CD14-positive monocyte (primary cell): ENCODE measurements around the gene PRKN. TPM values are rescaled to one million over a fixed set of nuclear protein-coding genes. Genes with fewer than 3 reads are reported as not detected.

ENCODE experiments used
- DNase-seq, 3 donors: peaks; one replicate each; pipeline ENCODE4 v3.0.0-alpha.2; 2011 to 2022
- H2AFZ ChIP-seq: 2 replicates; pipeline ENCODE4 v1.6.0; 2012; ENCODE audit warnings: mild to moderate bottlenecking, low read depth, low read length, inconsistent platforms; ENCODE audit not compliant: insufficient read depth, poor library complexity, severe bottlenecking
- H3K27ac ChIP-seq, 2 donors: 1 replicate in 1 of 2; 2 replicates in 1 of 2; pipeline ENCODE4 v1.5.1; 2012 to 2013; ENCODE audit warnings: low read length in 2 of 2, control low read depth in 1 of 2, inconsistent platforms in 1 of 2, low read depth in 1 of 2, mild to moderate bottlenecking in 1 of 2
- H3K27me3 ChIP-seq, 2 donors: one replicate each; pipeline versions ENCODE4 v1.6.0 to v1.6.1; 2011 to 2013; ENCODE audit warnings: low read length in 2 of 2; ENCODE audit not compliant: control insufficient read depth in 2 of 2, insufficient read depth in 2 of 2
- H3K36me3 ChIP-seq, 2 donors: replicated peaks in 1 of 2; 1 replicate in 1 of 2; 2 replicates in 1 of 2; pipeline versions ENCODE4 v1.5.1 to v1.6.1; 2012 to 2013; ENCODE audit warnings: low read length in 2 of 2, control low read depth in 1 of 2, inconsistent platforms in 1 of 2, mild to moderate bottlenecking in 1 of 2; ENCODE audit not compliant: insufficient read depth in 2 of 2, control insufficient read depth in 1 of 2
- H3K4me1 ChIP-seq, 2 donors: 1 replicate in 1 of 2; 2 replicates in 1 of 2; pipeline versions ENCODE4 v1.5.1 to v1.6.1; 2012 to 2013; ENCODE audit warnings: low read length in 2 of 2, control low read depth in 1 of 2, inconsistent platforms in 1 of 2, mild to moderate bottlenecking in 1 of 2, moderate library complexity in 1 of 2; ENCODE audit not compliant: insufficient read depth in 2 of 2, control insufficient read depth in 1 of 2
- H3K4me2 ChIP-seq: replicated peaks from 2 replicates; pipeline ENCODE3; 2012; ENCODE audit warnings: low read length, moderate library complexity, mild to moderate bottlenecking; ENCODE audit not compliant: poor library complexity, severe bottlenecking; ENCODE audit errors: extremely low read depth
- H3K4me3 ChIP-seq, 3 experiments: fragments of 200-600 bp in 1 of 3; sonication (generic) in 1 of 3; replicated peaks in 1 of 3; 1 replicate in 2 of 3; 2 replicates in 1 of 3; pipeline ENCODE4 v1.5.1; 2011 to 2013; ENCODE audit warnings: low read length in 3 of 3, mild to moderate bottlenecking in 3 of 3, control low read depth in 2 of 3, low read depth in 2 of 3, inconsistent platforms in 1 of 3, moderate library complexity in 1 of 3
- H3K79me2 ChIP-seq: 2 replicates; pipeline ENCODE4 v1.6.0; 2012; ENCODE audit warnings: mild to moderate bottlenecking, control low read depth, inconsistent platforms, low read length, moderate library complexity; ENCODE audit not compliant: insufficient read depth
- H3K9ac ChIP-seq: 2 replicates; pipeline ENCODE4 v1.6.0; 2017; ENCODE audit warnings: low read length, mild to moderate bottlenecking; ENCODE audit not compliant: insufficient read depth, poor library complexity, severe bottlenecking
- H3K9me3 ChIP-seq, 2 donors: replicated peaks in 1 of 2; 1 replicate in 1 of 2; 2 replicates in 1 of 2; pipeline versions ENCODE4 v1.5.1 to v1.6.1; 2012 to 2013; ENCODE audit warnings: low read length in 2 of 2, control low read depth in 1 of 2; ENCODE audit not compliant: control insufficient read depth in 1 of 2, insufficient read depth in 1 of 2
- H4K20me1 ChIP-seq: 2 replicates; pipeline ENCODE4 v1.6.0; 2012; ENCODE audit warnings: mild to moderate bottlenecking, low read length, control low read depth, moderate library complexity; ENCODE audit not compliant: insufficient read depth
- H3K27ac Mint-ChIP-seq, 7 donors: one replicate each; pipeline ENCODE4 v1.8.0; 2020; ENCODE audit warnings: mild to moderate bottlenecking in 7 of 7, mixed read lengths in 7 of 7, moderate library complexity in 6 of 7, inconsistent platforms in 2 of 7
- H3K27me3 Mint-ChIP-seq, 3 donors: one replicate each; pipeline ENCODE4 v1.8.0; 2021 to 2022; ENCODE audit warnings: low read depth in 3 of 3, mild to moderate bottlenecking in 3 of 3, mixed read lengths in 3 of 3, moderate library complexity in 3 of 3, inconsistent platforms in 1 of 3
- H3K36me3 Mint-ChIP-seq, 2 donors: one replicate each; pipeline ENCODE4 v1.8.0; 2020; ENCODE audit warnings: mixed read lengths in 2 of 2, inconsistent platforms in 1 of 2, mild to moderate bottlenecking in 1 of 2
- H3K4me1 Mint-ChIP-seq: one replicate; pipeline ENCODE4 v1.8.0; 2020; ENCODE audit warnings: mild to moderate bottlenecking, mixed read lengths
- H3K4me3 Mint-ChIP-seq, 2 donors: one replicate each; pipeline ENCODE4 v1.8.0; 2020; ENCODE audit warnings: mild to moderate bottlenecking in 2 of 2, mixed read lengths in 2 of 2, moderate library complexity in 1 of 2
- H3K9me3 Mint-ChIP-seq, 7 donors: one replicate each; pipeline ENCODE4 v1.8.0; 2020 to 2022; ENCODE audit warnings: mixed read lengths in 7 of 7, mild to moderate bottlenecking in 6 of 7, moderate library complexity in 6 of 7, inconsistent platforms in 2 of 7
- CTCF ChIP-seq: fragments of 200-600 bp; IDR thresholded peaks from one replicate; pipeline ENCODE4 v1.8.0; 2022; ENCODE audit warnings: antibody characterized with exemption, mild to moderate bottlenecking
- WGBS: methylation state at CpG from one replicate; pipeline ENCODE4 v1.1.5; 2013; ENCODE audit warnings: missing lambda C conversion rate; ENCODE audit not compliant: insufficient coverage; 5-methylcytosine and 5-hydroxymethylcytosine counted together
- intact Hi-C, 2 donors: fragments of 100-400 bp; cut with micrococcal nuclease; formaldehyde crosslinking; loops; one replicate each; pipeline versions ENCODE4 v1.15.0 to v1.15.1; 2023
- polyA plus RNA-seq, 3 donors: library from polyadenylated mRNA; depleted of rRNA in 1 of 3; unstranded in 2 of 3; stranded (reverse) in 1 of 3; fragments of 300-500 nt in 2 of 3; fragments of >200 nt in 1 of 3; fragmentation: Illumina TruSeq in 2 of 3; gene quantifications; 1 replicate in 2 of 3; 2 replicates in 1 of 3; pipeline ENCODE4 v1.2.3, GENCODE V29; 2012 to 2021

Gene PRKN
- polyA plus RNA-seq, 3 donors: 0.19 to 0.21 TPM; not detected in 1

- no peaks in the 10 kb centered on the region for H3K27me3 ChIP-seq
- no peak overlapping the region for H3K9ac ChIP-seq
- no peaks in the 10 kb centered on the region for H3K79me2 ChIP-seq
- no peaks in the 10 kb centered on the region for H3K4me1 Mint-ChIP-seq
- no peaks in the 10 kb centered on the region for H4K20me1 ChIP-seq
- peaks cover 0 to 24% (median 8%) of the 10 kb centered on the region in 7 donors for H3K9me3 Mint-ChIP-seq
- H3K4me3 ChIP-seq: no peak overlapping the region
- H3K4me3 Mint-ChIP-seq: no peak overlapping the region
- 100% methylated on average over 1 of the region's 3 CpGs for whole genome bisulfite sequencing
- peaks cover 4 to 17% of the 10 kb centered on the region in 2 donors for H3K9me3 ChIP-seq
- no peaks in the 10 kb centered on the region for H3K4me1 ChIP-seq
- no peak overlapping the region for H3K4me2 ChIP-seq
- H3K36me3 ChIP-seq: no peaks in the 10 kb centered on the region
- DNase-seq: no peak
- no peak overlapping the region for H3K27ac Mint-ChIP-seq
- no peak overlapping the region for H3K27ac ChIP-seq
- no peaks in the 10 kb centered on the region for H3K27me3 Mint-ChIP-seq
- no peaks in the 10 kb centered on the region for H3K36me3 Mint-ChIP-seq
- TF ChIP-seq CTCF: no peak
- intact Hi-C loops: no loop called here
- no peak overlapping the region for H2AFZ ChIP-seq
These were observed 155.3 kb downstream of the PRKN start for GRCh38 chr6:162572240-162572639.

GRCh38 chr6:162568266-162568665 is 159.3 kb downstream of the PRKN start:
- Histone ChIP-seq H3K36me3 (no peaks in the 10 kb centered on the region), H3K27me3 (no peaks in the 10 kb centered on the region), H4K20me1 (no peaks in the 10 kb centered on the region), H2AFZ (no peak overlapping the region), H3K4me3 (no peak overlapping the region), H3K27ac (no peak overlapping the region), H3K4me2 (no peak overlapping the region), H3K4me1 (no peaks in the 10 kb centered on the region), H3K9me3 (peaks cover 4 to 21% of the 10 kb centered on the region in 2 donors), H3K9ac (no peak overlapping the region), H3K79me2 (no peaks in the 10 kb centered on the region)
- H3K27ac Mint-ChIP-seq: no peak overlapping the region
- H3K36me3 Mint-ChIP-seq: no peaks in the 10 kb centered on the region
- TF ChIP-seq CTCF: no peak
- H3K9me3 Mint-ChIP-seq: peaks cover 3 to 24% (median 11%) of the 10 kb centered on the region in 7 donors
- no peak overlapping the region for H3K4me3 Mint-ChIP-seq
- no peak for DNase-seq
- 85% methylated on average over 4 of the region's 7 CpGs for WGBS
- intact Hi-C loops: no loop called here
- H3K27me3 Mint-ChIP-seq: peaks cover 0 to 2% (median 0%) of the 10 kb centered on the region in 3 donors
- no peaks in the 10 kb centered on the region for H3K4me1 Mint-ChIP-seq
